GM06990 (cell line): ENCODE measurements around the gene PFKL.
"Not testable (repeated sequence)": the region's sequence is repeated elsewhere in the genome, so short reads cannot be mapped to it uniquely, and the experiment has no call there.

Experiments
- DNase-seq: peaks from one replicate; pipeline ENCODE4 v3.0.0-alpha.2; 2011; ENCODE audit not compliant: insufficient read length; ENCODE audit errors: extremely low read depth
- H3K27me3 ChIP-seq: replicated peaks from 2 replicates; pipeline ENCODE4 v1.6.0; 2011; ENCODE audit warnings: low read length; ENCODE audit not compliant: control insufficient read depth, insufficient read depth
- H3K36me3 ChIP-seq: 2 replicates; pipeline ENCODE4 v1.5.1; 2011; ENCODE audit warnings: low read length; ENCODE audit not compliant: control insufficient read depth, insufficient read depth
- H3K4me3 ChIP-seq: replicated peaks from 2 replicates; pipeline ENCODE4 v1.5.1; 2011; ENCODE audit warnings: low read depth, mild to moderate bottlenecking, control low read depth, low read length
- CTCF ChIP-seq: IDR thresholded peaks from 2 replicates; pipeline ENCODE4 v1.5.1; 2011; ENCODE audit warnings: low read length, control low read depth, mild to moderate bottlenecking, inconsistent platforms; ENCODE audit not compliant: insufficient read depth, poor library complexity, severe bottlenecking

Gene PFKL

GRCh38 chr21:44338971-44339910 is 39.4 kb downstream of the PFKL start, which contains the start of gene CFAP410:
Gene CFAP410 (minus strand): TSS chr21:44339390. CDS start chr21:44339194, 196 bp downstream.
- H3K27me3 ChIP-seq: no peaks in the 10 kb centered on the region
- DNase-seq: peak; percentile 97
- peak within 1 kb of the TSS; percentile 95 for H3K4me3 ChIP-seq
- no peak for TF ChIP-seq CTCF
- H3K36me3 ChIP-seq: no peaks in the 10 kb centered on the region; the same call in 1 of the 2 replicates

- not testable (repeated sequence) for DNase-seq, H3K36me3 ChIP-seq, H3K4me3 ChIP-seq, H3K27me3 ChIP-seq
These were observed 42.0 kb downstream of the PFKL start for GRCh38 chr21:44341726-44342458.

- H3K27me3 ChIP-seq, H3K36me3 ChIP-seq, H3K4me3 ChIP-seq, DNase-seq: not testable (repeated sequence)
These were observed 43.1 kb downstream of the PFKL start for GRCh38 chr21:44342981-44343380.

GRCh38 chr21:44344541-44345183 is 44.8 kb downstream of the PFKL start:
- DNase-seq: no peak
- no peak overlapping the region for H3K4me3 ChIP-seq
- TF ChIP-seq CTCF: no peak
- no peaks in the 10 kb centered on the region for H3K36me3 ChIP-seq
- H3K27me3 ChIP-seq: no peaks in the 10 kb centered on the region

- Histone ChIP-seq H3K36me3 (no peaks in the 10 kb centered on the region), H3K4me3 (no peak overlapping the region), H3K27me3 (no peaks in the 10 kb centered on the region)
- no peak for DNase-seq
- TF ChIP-seq CTCF: no peak
These were observed 45.6 kb downstream of the PFKL start for GRCh38 chr21:44345495-44345894.

GRCh38 chr21:44347911-44348451 is 48.1 kb downstream of the PFKL start:
- H3K36me3 ChIP-seq: no peaks in the 10 kb centered on the region
- H3K4me3 ChIP-seq: no peak overlapping the region
- DNase-seq: no peak
- no peaks in the 10 kb centered on the region for H3K27me3 ChIP-seq
- TF ChIP-seq CTCF: no peak
